H9 (cell line): ENCODE results near the gene FRRS1. TPM values are rescaled to one million over a fixed set of nuclear protein-coding genes. Genes with fewer than 3 reads are reported as not detected.

Source experiments
- DNase-seq: peaks from one replicate; pipeline ENCODE4 v3.0.0-alpha.2; 2017
- H2AFZ ChIP-seq: one replicate; pipeline ENCODE4 v1.6.1; 2013; ENCODE audit warnings: mild to moderate bottlenecking, low read length, control low read depth, moderate library complexity
- H2AK5ac ChIP-seq: 2 replicates; pipeline ENCODE4 v1.6.1; 2013; ENCODE audit warnings: low read length, control low read depth, mixed read lengths; ENCODE audit not compliant: insufficient read length
- H2BK120ac ChIP-seq: one replicate; pipeline ENCODE4 v1.6.1; 2013; ENCODE audit warnings: low read depth, mild to moderate bottlenecking, low read length, control low read depth, inconsistent platforms; ENCODE audit not compliant: poor library complexity, severe bottlenecking
- H2BK12ac ChIP-seq: 2 replicates; pipeline ENCODE4 v1.6.1; 2013; ENCODE audit warnings: low read length, control low read depth, mixed read lengths, low read depth; ENCODE audit not compliant: insufficient read length
- H2BK15ac ChIP-seq: 2 replicates; pipeline ENCODE4 v1.6.1; 2013; ENCODE audit warnings: low read depth, low read length, control low read depth
- H2BK20ac ChIP-seq: one replicate; pipeline ENCODE4 v1.6.1; 2013; ENCODE audit warnings: low read depth, mild to moderate bottlenecking, low read length, control low read depth, inconsistent platforms; ENCODE audit not compliant: poor library complexity, severe bottlenecking
- H2BK5ac ChIP-seq: 2 replicates; pipeline ENCODE4 v1.6.1; 2013; ENCODE audit warnings: low read length, control low read depth, mixed read lengths; ENCODE audit not compliant: insufficient read length
- H3K14ac ChIP-seq: 2 replicates; pipeline ENCODE4 v1.6.1; 2013; ENCODE audit warnings: low read length, control low read depth; ENCODE audit not compliant: insufficient read depth
- H3K18ac ChIP-seq: 2 replicates; pipeline ENCODE4 v1.6.1; 2013; ENCODE audit warnings: low read depth, mild to moderate bottlenecking, mixed read lengths, low read length, control low read depth; ENCODE audit not compliant: insufficient read length
- H3K23ac ChIP-seq: 2 replicates; pipeline ENCODE4 v1.6.1; 2013; ENCODE audit warnings: low read length, control low read depth, mixed read lengths, low read depth; ENCODE audit not compliant: insufficient read length
- H3K23me2 ChIP-seq: 2 replicates; pipeline ENCODE4 v1.6.1; 2013; ENCODE audit warnings: low read depth, mild to moderate bottlenecking, mixed read lengths, low read length, control low read depth; ENCODE audit not compliant: insufficient read length, poor library complexity, severe bottlenecking
- H3K27ac ChIP-seq: 2 replicates; pipeline ENCODE4 v1.5.1; 2013; ENCODE audit warnings: low read length, control low read depth, mixed read lengths, low read depth; ENCODE audit not compliant: insufficient read length
- H3K27me3 ChIP-seq: 2 replicates; pipeline ENCODE4 v1.6.1; 2013; ENCODE audit warnings: low read length, control low read depth, inconsistent platforms; ENCODE audit not compliant: insufficient read depth
- H3K4ac ChIP-seq: 2 replicates; pipeline ENCODE4 v1.6.1; 2013; ENCODE audit warnings: low read depth, mild to moderate bottlenecking, control low read depth, inconsistent platforms, low read length, moderate library complexity
- H3K4me1 ChIP-seq: 2 replicates; pipeline ENCODE4 v1.6.1; 2013; ENCODE audit warnings: low read length, control low read depth, inconsistent platforms; ENCODE audit not compliant: insufficient read depth
- H3K4me2 ChIP-seq: 2 replicates; pipeline ENCODE4 v1.6.1; 2013; ENCODE audit warnings: low read length, control low read depth, mixed read lengths; ENCODE audit not compliant: insufficient read length, insufficient read depth
- H3K56ac ChIP-seq: 2 replicates; pipeline ENCODE4 v1.6.1; 2013; ENCODE audit warnings: low read depth, mild to moderate bottlenecking, mixed read lengths, low read length, control low read depth; ENCODE audit not compliant: insufficient read length
- H3K79me1 ChIP-seq: 2 replicates; pipeline ENCODE4 v1.6.1; 2013; ENCODE audit warnings: low read depth, mild to moderate bottlenecking, moderate library complexity, low read length, control low read depth, inconsistent platforms; ENCODE audit not compliant: insufficient read depth, poor library complexity, severe bottlenecking
- H3K79me2 ChIP-seq: 2 replicates; pipeline ENCODE4 v1.6.1; 2013; ENCODE audit warnings: low read length, control low read depth, inconsistent platforms; ENCODE audit not compliant: insufficient read depth
- H3K9ac ChIP-seq: 2 replicates; pipeline ENCODE4 v1.6.1; 2013; ENCODE audit warnings: low read length, control low read depth, mixed read lengths; ENCODE audit not compliant: insufficient read length; ENCODE audit errors: extremely low read depth
- H3K9me3 ChIP-seq: one replicate; pipeline ENCODE4 v1.6.1; 2013; ENCODE audit warnings: low read depth, low read length, inconsistent platforms; ENCODE audit not compliant: control insufficient read depth
- H3T11ph ChIP-seq: one replicate; pipeline ENCODE4 v1.6.1; 2013; ENCODE audit warnings: mild to moderate bottlenecking, low read length, control low read depth, inconsistent platforms
- H4K20me1 ChIP-seq: one replicate; pipeline ENCODE4 v1.6.1; 2013; ENCODE audit not compliant: control insufficient read depth, insufficient read length, insufficient read depth
- H4K5ac ChIP-seq: 2 replicates; pipeline ENCODE4 v1.6.1; 2013; ENCODE audit warnings: low read depth, mild to moderate bottlenecking, mixed read lengths, low read length, control low read depth; ENCODE audit not compliant: insufficient read length
- H4K8ac ChIP-seq: replicated peaks from 2 replicates; pipeline ENCODE4 v1.6.1; 2013; ENCODE audit warnings: low read length, control low read depth, mixed read lengths, low read depth; ENCODE audit not compliant: insufficient read length
- H4K91ac ChIP-seq: 2 replicates; pipeline ENCODE4 v1.6.1; 2013; ENCODE audit warnings: low read depth, mild to moderate bottlenecking, moderate library complexity, mixed read lengths, low read length, control low read depth; ENCODE audit not compliant: insufficient read length
- H3K27ac Mint-ChIP-seq, 3 experiments: 2 replicates in 2 of 3; 3 replicates in 1 of 3; pipeline ENCODE4 v1.8.0; 2020 to 2021; ENCODE audit warnings: mixed read lengths in 3 of 3, mild to moderate bottlenecking in 1 of 3, moderate library complexity in 1 of 3
- H3K27me3 Mint-ChIP-seq: 2 replicates; pipeline ENCODE4 v1.8.0; 2021; ENCODE audit warnings: low read depth, mild to moderate bottlenecking, moderate library complexity, mixed read lengths
- H3K36me3 Mint-ChIP-seq, 3 experiments: 2 replicates in 2 of 3; 3 replicates in 1 of 3; pipeline ENCODE4 v1.8.0; 2020 to 2021; ENCODE audit warnings: low read depth in 3 of 3, mixed read lengths in 3 of 3; ENCODE audit not compliant: insufficient read depth in 1 of 3
- H3K4me1 Mint-ChIP-seq, 2 experiments: 2 replicates each; pipeline ENCODE4 v1.8.0; 2020; ENCODE audit warnings: mixed read lengths in 2 of 2
- H3K4me3 Mint-ChIP-seq, 2 experiments: 2 replicates in 1 of 2; 3 replicates in 1 of 2; pipeline ENCODE4 v1.8.0; 2020 to 2021; ENCODE audit warnings: mild to moderate bottlenecking in 2 of 2, mixed read lengths in 2 of 2, moderate library complexity in 1 of 2
- H3K9me3 Mint-ChIP-seq, 2 experiments: 2 replicates in 1 of 2; 3 replicates in 1 of 2; pipeline ENCODE4 v1.8.0; 2020; ENCODE audit warnings: mild to moderate bottlenecking in 2 of 2, mixed read lengths in 2 of 2, moderate library complexity in 1 of 2
- WGBS: extraction: QIAGEN DNeasy Blood & Tissue Kit; methylation state at CpG from one replicate; pipeline ENCODE4 v1.1.7; 2013; ENCODE audit warnings: missing lambda C conversion rate, low lambda C conversion rate, mixed read lengths; ENCODE audit not compliant: insufficient read length; ENCODE audit errors: extremely low coverage; 5-methylcytosine and 5-hydroxymethylcytosine counted together
- total RNA-seq: library from RNA; stranded (reverse); gene quantifications from 2 replicates; pipeline ENCODE4 v1.2.1, GENCODE V29; 2021
- TF ChIP-seq, protein P1 (sequence below): fragments of 200-600 bp; sonication (generic); conservative IDR thresholded peaks from 3 replicates; pipeline ENCODE4 v1.8.0; 2021; ENCODE audit warnings: antibody characterized with exemption, mild to moderate bottlenecking

FRRS1 gene
- total RNA-seq, 1 experiment from 2014 or later: 5.6 TPM

DNA sequence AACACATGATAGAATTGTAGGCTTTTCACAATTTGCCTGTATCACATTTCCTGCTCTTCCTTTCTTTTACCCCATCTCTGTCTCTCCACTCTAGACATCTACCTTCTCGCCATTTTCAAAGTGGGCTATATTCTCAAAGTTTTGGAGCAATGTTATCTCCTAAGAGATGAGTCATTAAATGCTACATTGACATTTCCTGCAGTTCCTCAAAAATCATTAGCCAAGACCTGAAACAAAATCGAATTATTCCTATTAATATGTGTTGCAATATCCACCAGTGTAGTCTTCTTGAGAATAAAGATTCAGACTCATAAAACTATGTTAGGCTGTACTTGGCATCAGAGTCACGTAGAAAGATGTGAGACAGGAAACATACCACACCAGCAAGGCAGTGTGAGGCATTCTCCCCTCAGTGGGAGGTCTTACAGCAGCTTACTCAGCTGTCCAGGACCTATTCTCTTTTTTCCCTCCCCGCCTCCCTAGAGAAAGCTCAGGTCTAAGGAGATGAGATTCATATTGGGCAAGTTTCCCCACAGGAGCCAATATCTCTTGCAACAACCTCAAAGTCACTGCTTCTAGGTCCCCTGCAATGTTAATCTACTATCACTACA is 38.8 kb downstream of the FRRS1 start:
- Histone ChIP-seq H3K9ac (no peak overlapping the region), H3K27me3 (no peaks in the 10 kb centered on the region; the same call in 1 of the 2 replicates), H3K18ac (no peak overlapping the region), H4K8ac (no peak overlapping the region), H2BK120ac (no peak overlapping the region), H3K4me2 (no peak overlapping the region), H4K5ac (no peak overlapping the region), H3K4ac (no peak overlapping the region), H4K20me1 (no peaks in the 10 kb centered on the region), H2BK15ac (no peak overlapping the region), H3K56ac (no peak overlapping the region), H4K91ac (no peak overlapping the region), H2AK5ac (no peak overlapping the region), H3K23ac (no peak overlapping the region), H3T11ph (no peak overlapping the region), H2BK20ac (no peak overlapping the region), H2BK12ac (no peak overlapping the region), H3K79me2 (no peaks in the 10 kb centered on the region), H3K14ac (no peak overlapping the region), H3K79me1 (no peaks in the 10 kb centered on the region), H3K27ac (no peak overlapping the region), H3K4me1 (peaks cover 2% of the 10 kb centered on the region; the same call in 1 of the 2 replicates), H2BK5ac (no peak overlapping the region), H3K23me2 (no peaks in the 10 kb centered on the region), H2AFZ (no peak overlapping the region), H3K9me3 (no peaks in the 10 kb centered on the region)
- no peaks in the 10 kb centered on the region for H3K27me3 Mint-ChIP-seq
- H3K4me1 Mint-ChIP-seq: peaks cover 21 to 24% of the 10 kb centered on the region in 2 experiments
- H3K9me3 Mint-ChIP-seq: no peaks in the 10 kb centered on the region
- no peak overlapping the region for H3K27ac Mint-ChIP-seq
- peak; percentile 48 for DNase-seq
- H3K4me3 Mint-ChIP-seq: no peak overlapping the region
- TF ChIP-seq, protein P1, sequence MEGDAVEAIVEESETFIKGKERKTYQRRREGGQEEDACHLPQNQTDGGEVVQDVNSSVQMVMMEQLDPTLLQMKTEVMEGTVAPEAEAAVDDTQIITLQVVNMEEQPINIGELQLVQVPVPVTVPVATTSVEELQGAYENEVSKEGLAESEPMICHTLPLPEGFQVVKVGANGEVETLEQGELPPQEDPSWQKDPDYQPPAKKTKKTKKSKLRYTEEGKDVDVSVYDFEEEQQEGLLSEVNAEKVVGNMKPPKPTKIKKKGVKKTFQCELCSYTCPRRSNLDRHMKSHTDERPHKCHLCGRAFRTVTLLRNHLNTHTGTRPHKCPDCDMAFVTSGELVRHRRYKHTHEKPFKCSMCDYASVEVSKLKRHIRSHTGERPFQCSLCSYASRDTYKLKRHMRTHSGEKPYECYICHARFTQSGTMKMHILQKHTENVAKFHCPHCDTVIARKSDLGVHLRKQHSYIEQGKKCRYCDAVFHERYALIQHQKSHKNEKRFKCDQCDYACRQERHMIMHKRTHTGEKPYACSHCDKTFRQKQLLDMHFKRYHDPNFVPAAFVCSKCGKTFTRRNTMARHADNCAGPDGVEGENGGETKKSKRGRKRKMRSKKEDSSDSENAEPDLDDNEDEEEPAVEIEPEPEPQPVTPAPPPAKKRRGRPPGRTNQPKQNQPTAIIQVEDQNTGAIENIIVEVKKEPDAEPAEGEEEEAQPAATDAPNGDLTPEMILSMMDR: no peak
- no CpG with 5 or more reads among the region's 4 CpGs for WGBS
- H3K36me3 Mint-ChIP-seq: no peaks in the 10 kb centered on the region
